Osteoblast (primary cell): ENCODE results near the gene COL6A1. TPM values are rescaled to one million over a fixed set of nuclear protein-coding genes. Genes with fewer than 3 reads are reported as not detected.
A peak's percentile ranks its signal among the peaks of the same experiment; 100 is the strongest.
"Not testable (repeated sequence)": the region's sequence is repeated elsewhere in the genome, so short reads cannot be mapped to it uniquely, and the experiment has no call there.

Source experiments
- DNase-seq: peaks from one replicate; pipeline ENCODE4 v3.0.0; 2011; ENCODE audit warnings: low spot score, mixed read lengths; ENCODE audit not compliant: insufficient read length; ENCODE audit errors: missing footprints
- H2AFZ ChIP-seq: 2 replicates; pipeline ENCODE4 v1.6.0; 2011; ENCODE audit warnings: mild to moderate bottlenecking, low read length
- H3K27ac ChIP-seq: 2 replicates; pipeline ENCODE4 v1.5.1; 2011; ENCODE audit warnings: mild to moderate bottlenecking, low read depth, low read length, moderate library complexity
- H3K27me3 ChIP-seq: 2 replicates; pipeline ENCODE4 v1.6.0; 2012; ENCODE audit warnings: mild to moderate bottlenecking, control low read depth, inconsistent platforms, low read length, moderate library complexity; ENCODE audit not compliant: insufficient read depth
- H3K36me3 ChIP-seq: 2 replicates; pipeline ENCODE4 v1.5.1; 2011; ENCODE audit warnings: mild to moderate bottlenecking, low read length, control low read depth, moderate library complexity; ENCODE audit not compliant: insufficient read depth
- H3K4me1 ChIP-seq: 2 replicates; pipeline ENCODE4 v1.5.1; 2011; ENCODE audit warnings: mild to moderate bottlenecking, low read length, control low read depth, moderate library complexity; ENCODE audit not compliant: insufficient read depth
- H3K4me2 ChIP-seq: 2 replicates; pipeline ENCODE4 v1.6.0; 2011; ENCODE audit warnings: mild to moderate bottlenecking, low read length; ENCODE audit not compliant: insufficient read depth
- H3K4me3 ChIP-seq: fragments of 200-600 bp; sonication (generic); 3 replicates; pipeline ENCODE4 v1.5.1; 2012; ENCODE audit warnings: mild to moderate bottlenecking, low read length, inconsistent platforms; ENCODE audit not compliant: insufficient read depth
- H3K79me2 ChIP-seq: 2 replicates; pipeline ENCODE4 v1.6.0; 2012; ENCODE audit warnings: mild to moderate bottlenecking, low read length, control low read depth, inconsistent platforms; ENCODE audit not compliant: insufficient read depth
- H3K9me3 ChIP-seq: 2 replicates; pipeline ENCODE4 v1.5.1; 2011; ENCODE audit warnings: low read depth, low read length, control low read depth
- H4K20me1 ChIP-seq: 2 replicates; pipeline ENCODE4 v1.6.0; 2012; ENCODE audit warnings: mild to moderate bottlenecking, low read length, control low read depth; ENCODE audit not compliant: insufficient read depth
- total RNA-seq: library from RNA; depleted of rRNA; stranded (reverse); fragments of >200 nt; gene quantifications from 2 replicates; pipeline ENCODE4 v1.2.3, GENCODE V29; 2012
- TF ChIP-seq, protein P1 (sequence below): IDR thresholded peaks from 2 replicates; pipeline ENCODE4 v1.5.1; 2011; ENCODE audit warnings: mild to moderate bottlenecking, low read depth, low read length, moderate library complexity; ENCODE audit errors: extremely low read depth

COL6A1 gene
- total RNA-seq, 1 donor = 1,612 TPM

DNA sequence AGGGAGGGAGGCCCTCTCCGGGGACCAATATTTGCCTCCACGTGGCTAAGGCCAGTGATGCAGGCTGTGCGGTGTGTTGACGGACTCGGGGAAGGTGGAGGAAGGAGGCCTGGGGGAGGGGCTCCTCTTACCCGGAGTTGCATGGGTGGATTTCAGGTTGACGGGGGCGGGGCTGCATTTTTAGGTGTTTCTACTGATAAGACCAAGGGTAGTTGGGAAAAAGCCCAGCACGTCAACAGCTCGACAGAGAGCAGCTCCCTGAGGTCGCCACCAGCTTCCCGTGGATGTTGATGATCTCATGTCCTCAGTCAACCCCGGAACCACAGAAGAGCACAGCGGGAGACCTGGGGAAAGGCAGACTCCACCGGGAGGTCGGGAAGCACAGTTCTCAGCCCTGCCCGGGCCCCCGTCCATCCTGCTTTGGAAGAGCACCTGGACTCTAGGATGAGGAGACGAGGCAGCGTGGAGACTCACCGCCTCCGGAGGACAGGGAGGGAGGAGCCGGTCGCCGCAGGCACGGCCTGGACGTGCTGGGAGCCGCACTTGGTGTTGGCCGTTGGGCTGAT is 32.9 kb upstream of the COL6A1 start:
- TF ChIP-seq, protein P1, sequence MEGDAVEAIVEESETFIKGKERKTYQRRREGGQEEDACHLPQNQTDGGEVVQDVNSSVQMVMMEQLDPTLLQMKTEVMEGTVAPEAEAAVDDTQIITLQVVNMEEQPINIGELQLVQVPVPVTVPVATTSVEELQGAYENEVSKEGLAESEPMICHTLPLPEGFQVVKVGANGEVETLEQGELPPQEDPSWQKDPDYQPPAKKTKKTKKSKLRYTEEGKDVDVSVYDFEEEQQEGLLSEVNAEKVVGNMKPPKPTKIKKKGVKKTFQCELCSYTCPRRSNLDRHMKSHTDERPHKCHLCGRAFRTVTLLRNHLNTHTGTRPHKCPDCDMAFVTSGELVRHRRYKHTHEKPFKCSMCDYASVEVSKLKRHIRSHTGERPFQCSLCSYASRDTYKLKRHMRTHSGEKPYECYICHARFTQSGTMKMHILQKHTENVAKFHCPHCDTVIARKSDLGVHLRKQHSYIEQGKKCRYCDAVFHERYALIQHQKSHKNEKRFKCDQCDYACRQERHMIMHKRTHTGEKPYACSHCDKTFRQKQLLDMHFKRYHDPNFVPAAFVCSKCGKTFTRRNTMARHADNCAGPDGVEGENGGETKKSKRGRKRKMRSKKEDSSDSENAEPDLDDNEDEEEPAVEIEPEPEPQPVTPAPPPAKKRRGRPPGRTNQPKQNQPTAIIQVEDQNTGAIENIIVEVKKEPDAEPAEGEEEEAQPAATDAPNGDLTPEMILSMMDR = no peak
- no peaks in the 10 kb centered on the region for H3K9me3 ChIP-seq
- no peaks in the 10 kb centered on the region for H3K36me3 ChIP-seq
- H4K20me1 ChIP-seq = no peaks in the 10 kb centered on the region
- no peak overlapping the region for H3K27ac ChIP-seq
- peak; percentile 90 for DNase-seq
- peaks cover 7% of the 10 kb centered on the region for H3K4me1 ChIP-seq
- H3K4me2 ChIP-seq = no peak overlapping the region
- H2AFZ ChIP-seq = no peak overlapping the region
- no peak overlapping the region for H3K4me3 ChIP-seq
- H3K27me3 ChIP-seq = peaks cover 14% of the 10 kb centered on the region
- no peaks in the 10 kb centered on the region for H3K79me2 ChIP-seq

DNA sequence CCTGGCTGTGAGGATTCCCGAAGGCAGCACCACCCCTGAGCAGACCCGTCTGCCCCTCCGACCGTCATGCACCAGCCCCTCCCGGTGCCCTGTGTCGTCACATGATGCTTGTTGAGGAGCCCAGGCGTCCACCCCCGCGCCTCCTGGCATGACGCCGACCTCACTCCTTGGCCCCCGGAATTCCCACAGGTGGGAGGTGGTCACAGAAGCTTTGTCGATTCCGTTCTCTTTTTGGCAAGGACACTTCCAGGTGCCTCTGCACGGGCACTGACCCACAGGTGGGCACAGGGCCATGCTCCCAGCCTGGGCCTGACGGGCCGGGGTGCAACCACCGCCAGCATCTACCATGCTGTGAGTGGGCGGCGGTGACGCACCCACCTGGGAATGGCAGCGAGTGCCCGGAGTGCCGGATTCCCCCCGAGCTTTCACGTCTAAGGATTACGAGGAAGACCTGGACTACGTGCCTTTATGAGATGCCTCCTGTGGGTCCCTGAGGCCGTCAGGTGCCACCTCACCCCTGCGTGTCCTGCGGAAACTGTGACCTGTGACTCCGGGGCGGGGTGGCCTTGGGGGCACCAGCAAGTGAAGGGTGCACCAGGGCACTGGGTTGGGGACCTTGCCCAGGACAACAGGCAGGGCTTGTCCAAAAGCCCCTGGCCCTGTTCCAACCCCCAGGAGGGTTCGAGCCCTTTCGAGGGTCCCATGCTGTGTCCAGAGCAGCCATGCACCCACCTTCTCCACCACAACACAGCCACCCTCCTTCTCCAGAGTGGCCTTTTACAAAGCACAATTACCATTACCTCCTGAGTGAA is 31.4 kb upstream of the COL6A1 start:
- peaks cover 14% of the 10 kb centered on the region for H3K27me3 ChIP-seq
- no peaks in the 10 kb centered on the region for H4K20me1 ChIP-seq
- H3K9me3 ChIP-seq = no peaks in the 10 kb centered on the region
- H3K36me3 ChIP-seq = no peaks in the 10 kb centered on the region
- peak overlapping the region; percentile 64 for H2AFZ ChIP-seq
- H3K79me2 ChIP-seq = no peaks in the 10 kb centered on the region
- peak overlapping the region; percentile 69 for H3K4me2 ChIP-seq
- peak; percentile 73 for DNase-seq
- H3K27ac ChIP-seq = no peak overlapping the region
- H3K4me3 ChIP-seq = peak overlapping the region; percentile 30
- TF ChIP-seq, protein P1 = no peak
- H3K4me1 ChIP-seq = peaks cover 7% of the 10 kb centered on the region

DNA sequence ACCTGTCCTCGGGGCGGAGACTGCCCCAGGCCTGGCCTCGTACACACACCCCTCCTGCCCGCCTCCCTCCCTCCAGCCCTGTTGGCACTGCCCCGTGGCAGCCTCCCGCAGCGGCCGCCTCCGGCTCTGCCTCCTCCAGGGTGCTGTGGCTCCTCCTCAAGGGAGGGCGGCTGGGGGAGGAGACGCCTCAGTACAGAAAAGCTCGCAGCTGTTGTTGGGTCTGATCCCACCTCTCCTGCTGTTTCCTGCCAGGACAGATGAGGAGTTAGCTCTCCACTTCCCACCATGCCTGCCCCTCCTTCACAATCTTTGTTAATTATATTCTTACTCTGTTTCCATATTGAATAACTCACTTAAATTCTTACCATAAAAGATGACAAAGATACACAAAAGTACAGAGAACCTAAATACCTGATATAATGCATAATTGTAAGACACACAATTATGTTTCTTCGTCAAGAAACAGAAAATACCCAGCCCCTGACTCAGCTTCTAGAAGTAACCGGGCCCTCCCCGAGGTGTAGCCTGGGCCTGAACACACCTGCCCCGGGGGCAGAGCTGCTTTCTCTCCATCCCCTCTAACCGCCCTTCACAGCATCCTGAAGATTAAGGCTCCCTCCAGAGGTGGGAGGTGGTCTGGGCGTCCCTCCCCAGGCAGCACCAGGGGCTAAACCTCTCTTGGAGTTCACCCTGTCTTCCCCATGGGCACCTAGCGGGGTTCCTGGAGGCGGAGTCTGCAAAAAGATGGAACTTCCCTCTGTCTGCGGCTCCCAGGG is 30.6 kb upstream of the COL6A1 start:
- H3K9me3 ChIP-seq = no peaks in the 10 kb centered on the region
- TF ChIP-seq, protein P1 = no peak
- peak overlapping the region; percentile 30 for H3K4me3 ChIP-seq
- H3K27me3 ChIP-seq = peaks cover 14% of the 10 kb centered on the region
- peaks cover 7% of the 10 kb centered on the region for H3K4me1 ChIP-seq
- no peaks in the 10 kb centered on the region for H3K79me2 ChIP-seq
- H3K4me2 ChIP-seq = peak overlapping the region; percentile 69
- peak; percentile 96 for DNase-seq
- H3K36me3 ChIP-seq = no peaks in the 10 kb centered on the region
- peak overlapping the region; percentile 64 for H2AFZ ChIP-seq
- H3K27ac ChIP-seq = no peak overlapping the region
- no peaks in the 10 kb centered on the region for H4K20me1 ChIP-seq

DNA sequence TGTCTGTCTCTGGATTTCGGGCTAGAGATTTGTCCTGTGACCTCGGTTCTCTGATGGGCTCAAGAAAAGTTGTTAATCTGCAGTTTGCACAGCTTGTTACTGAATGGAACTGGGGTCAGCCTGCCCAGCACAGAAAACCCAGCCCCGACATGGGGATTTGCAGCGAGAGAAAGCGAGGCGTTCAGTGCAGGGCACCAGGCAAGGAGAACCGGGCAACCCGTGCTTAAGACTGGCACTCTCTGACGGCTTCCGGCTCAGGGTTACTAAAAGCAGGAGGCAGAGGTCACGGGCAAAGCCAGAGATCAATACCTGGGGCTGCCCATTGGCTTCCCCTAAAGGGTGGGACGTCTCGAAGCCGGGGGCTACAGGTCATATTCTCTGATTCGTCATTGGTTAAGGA is 29.9 kb upstream of the COL6A1 start:
- Histone ChIP-seq H3K27me3 (peaks cover 14% of the 10 kb centered on the region), H3K79me2 (no peaks in the 10 kb centered on the region), H3K36me3 (no peaks in the 10 kb centered on the region), H3K27ac (no peak overlapping the region), H3K4me2 (no peak overlapping the region), H3K4me3 (no peak overlapping the region), H3K4me1 (peaks cover 7% of the 10 kb centered on the region), H4K20me1 (no peaks in the 10 kb centered on the region), H2AFZ (no peak overlapping the region), H3K9me3 (no peaks in the 10 kb centered on the region)
- DNase-seq = peak; percentile 36
- TF ChIP-seq, protein P1 = no peak

DNA sequence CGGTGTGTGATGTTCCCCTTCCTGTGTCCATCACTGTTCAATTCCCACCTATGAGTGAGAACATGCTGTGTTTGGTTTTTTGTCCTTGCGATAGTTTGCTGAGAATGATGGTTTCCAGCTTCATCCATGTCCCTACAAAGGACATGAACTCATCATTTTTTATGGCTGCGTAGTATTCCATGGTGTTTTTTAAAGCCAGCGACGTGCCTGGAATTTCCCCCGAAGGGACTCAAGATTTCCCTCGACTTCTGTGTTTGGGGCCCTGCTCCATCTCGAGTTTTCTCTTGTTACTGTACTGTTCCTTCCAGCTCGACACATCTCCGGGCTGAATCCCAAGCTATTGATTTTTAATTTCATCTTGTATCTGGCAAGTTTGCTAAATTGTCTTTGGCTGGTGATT is 29.0 kb upstream of the COL6A1 start:
- peaks cover 14% of the 10 kb centered on the region for H3K27me3 ChIP-seq
- H2AFZ ChIP-seq, H3K9me3 ChIP-seq, H3K27ac ChIP-seq, H3K4me3 ChIP-seq, H3K4me1 ChIP-seq, H3K4me2 ChIP-seq, H4K20me1 ChIP-seq, H3K36me3 ChIP-seq, H3K79me2 ChIP-seq: not testable (repeated sequence)
- DNase-seq = peak; percentile 8
